SK-N-SH treated with all-trans-retinoic acid at 6 μM for 48 hours (cell line): ENCODE measurements around the gene CRAMP1.

Experiments
- ATAC-seq: fragments of 200-7000 bp; cut with Tn5 transposase; 3 replicates; pipeline ENCODE4 v1.9.1; 2020; ENCODE audit warnings: mild to moderate bottlenecking, moderate library complexity
- ARNTL ChIP-seq: fragments of 450-650 bp; formaldehyde crosslinking; IDR thresholded peaks from 2 replicates; pipeline ENCODE4 v1.5.0; 2020; ENCODE audit warnings: low read depth, mild to moderate bottlenecking, moderate library complexity, borderline replicate concordance
- BACH2 ChIP-seq: fragments of 250-450 bp; sonication (Bioruptor Pico); IDR thresholded peaks from 2 replicates; pipeline ENCODE4 v1.9.0; 2021; ENCODE audit warnings: mild to moderate bottlenecking, borderline replicate concordance
- CSDC2 ChIP-seq: fragments of 250-450 bp; sonication (Bioruptor Pico); IDR thresholded peaks from 2 replicates; pipeline ENCODE4 v1.5.0; 2020; ENCODE audit warnings: mild to moderate bottlenecking, moderate library complexity
- ESRRG ChIP-seq: fragments of 250-450 bp; sonication (Bioruptor Pico); IDR thresholded peaks from 2 replicates; pipeline ENCODE4 v1.6.1; 2021; ENCODE audit warnings: mild to moderate bottlenecking
- GLIS3 ChIP-seq: fragments of 250-450 bp; sonication (Bioruptor Pico); IDR thresholded peaks from 2 replicates; pipeline ENCODE4 v1.5.0; 2020; ENCODE audit warnings: mild to moderate bottlenecking, moderate library complexity
- ISL1 ChIP-seq: fragments of 250-450 bp; sonication (Bioruptor Pico); IDR thresholded peaks from 2 replicates; pipeline ENCODE4 v2.1.2; 2022; ENCODE audit warnings: mild to moderate bottlenecking, moderate library complexity
- OSR1 ChIP-seq: fragments of 250-450 bp; sonication (Bioruptor Pico); IDR thresholded peaks from 2 replicates; pipeline ENCODE4 v1.8.0; 2022; ENCODE audit warnings: moderate library complexity, mild to moderate bottlenecking, inconsistent platforms
- PPARA ChIP-seq: fragments of 250-450 bp; sonication (Bioruptor Pico); IDR thresholded peaks from 2 replicates; pipeline ENCODE4 v1.5.0; 2020; ENCODE audit warnings: mild to moderate bottlenecking, borderline replicate concordance
- RARB ChIP-seq: fragments of 250-450 bp; sonication (Bioruptor Pico); IDR thresholded peaks from 2 replicates; pipeline ENCODE4 v1.8.0; 2021; ENCODE audit warnings: mild to moderate bottlenecking, moderate library complexity
- SNAI2 ChIP-seq: fragments of 250-450 bp; sonication (Bioruptor Pico); IDR thresholded peaks from 2 replicates; pipeline ENCODE4 v1.5.0; 2020; ENCODE audit warnings: mild to moderate bottlenecking, moderate library complexity
- TCF4 ChIP-seq: fragments of 250-450 bp; sonication (Bioruptor Pico); IDR thresholded peaks from 2 replicates; pipeline ENCODE4 v1.8.0; 2021; ENCODE audit warnings: mild to moderate bottlenecking, moderate library complexity, borderline replicate concordance
- ZC3H10 ChIP-seq: fragments of 250-450 bp; sonication (Bioruptor Pico); IDR thresholded peaks from 2 replicates; pipeline ENCODE4 v1.5.1; 2021; ENCODE audit warnings: mild to moderate bottlenecking, moderate library complexity
- ZFP3 ChIP-seq: fragments of 250-450 bp; sonication (Bioruptor Pico); IDR thresholded peaks from 2 replicates; pipeline ENCODE4 v1.5.0; 2020; ENCODE audit warnings: mild to moderate bottlenecking, moderate library complexity
- ZFP30 ChIP-seq: fragments of 450-650 bp; formaldehyde crosslinking; IDR thresholded peaks from 2 replicates; pipeline ENCODE4 v1.5.0; 2022; ENCODE audit warnings: mild to moderate bottlenecking, moderate library complexity
- ZNF565 ChIP-seq: fragments of 450-650 bp; formaldehyde crosslinking; conservative IDR thresholded peaks from 2 replicates; pipeline ENCODE4 v1.5.0; 2020; ENCODE audit warnings: low read depth, mild to moderate bottlenecking, moderate library complexity
- ZNF70 ChIP-seq: fragments of 450-650 bp; formaldehyde crosslinking; IDR thresholded peaks from 2 replicates; pipeline ENCODE4 v1.5.0; 2020; ENCODE audit warnings: mild to moderate bottlenecking, moderate library complexity
- ZNF8 ChIP-seq: fragments of 450-650 bp; formaldehyde crosslinking; IDR thresholded peaks from 2 replicates; pipeline ENCODE4 v1.5.0; 2020; ENCODE audit warnings: mild to moderate bottlenecking, moderate library complexity
- TF ChIP-seq, protein P1 (sequence below): fragments of 250-450 bp; sonication (Bioruptor Pico); IDR thresholded peaks from 2 replicates; pipeline ENCODE4 v1.5.1; 2020; ENCODE audit warnings: low read depth, mild to moderate bottlenecking, moderate library complexity
- TF ChIP-seq, protein P2 (sequence below): fragments of 250-450 bp; sonication (Bioruptor Pico); IDR thresholded peaks from 2 replicates; pipeline ENCODE4 v1.5.0; 2020; ENCODE audit warnings: mild to moderate bottlenecking, moderate library complexity
- TF ChIP-seq, protein P3 (sequence below): fragments of 250-450 bp; sonication (Bioruptor Pico); IDR thresholded peaks from 2 replicates; pipeline ENCODE4 v1.8.0; 2021; ENCODE audit warnings: low read depth, mild to moderate bottlenecking, moderate library complexity, borderline replicate concordance
- TF ChIP-seq, protein P4 (sequence below): fragments of 250-450 bp; sonication (Bioruptor Pico); IDR thresholded peaks from 2 replicates; pipeline ENCODE4 v1.5.1; 2021; ENCODE audit warnings: mild to moderate bottlenecking, moderate library complexity
- TF ChIP-seq, protein P5 (sequence below): fragments of 250-450 bp; sonication (Bioruptor Pico); IDR thresholded peaks from 2 replicates; pipeline ENCODE4 v1.8.0; 2020; ENCODE audit warnings: mild to moderate bottlenecking, moderate library complexity, borderline replicate concordance

CRAMP1 gene

DNA sequence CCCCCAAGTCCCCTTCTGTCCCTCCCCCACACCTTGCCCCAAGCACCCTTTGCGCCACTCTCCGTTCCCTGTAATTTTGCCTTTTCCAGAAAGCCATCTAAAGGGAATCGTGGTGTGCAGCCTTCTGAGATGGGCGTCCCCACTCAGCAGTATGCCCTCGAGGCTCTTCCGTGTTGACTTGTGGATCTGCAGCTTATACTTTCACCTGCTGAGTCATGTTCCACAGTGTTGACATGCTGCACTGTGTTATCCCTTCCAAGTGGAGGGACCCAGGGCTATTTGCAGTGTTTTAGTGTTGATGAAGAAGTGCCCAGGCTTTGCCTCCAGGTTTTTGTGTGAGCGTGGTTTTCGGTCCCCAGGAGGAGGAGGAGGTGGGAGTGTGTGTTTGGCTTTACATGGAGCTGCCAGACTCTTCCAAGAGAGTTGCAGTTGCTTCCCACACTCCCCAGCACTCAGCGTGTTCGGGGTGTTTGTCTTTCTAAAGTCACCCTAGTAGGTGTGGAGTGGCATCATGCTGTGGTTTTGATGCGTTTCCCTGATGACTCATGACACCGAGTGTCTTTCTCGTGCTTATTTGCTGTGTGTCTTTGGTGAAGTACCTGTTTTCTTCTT, 33.9 kb downstream of the CRAMP1 start:
- no peak for ATAC-seq

DNA sequence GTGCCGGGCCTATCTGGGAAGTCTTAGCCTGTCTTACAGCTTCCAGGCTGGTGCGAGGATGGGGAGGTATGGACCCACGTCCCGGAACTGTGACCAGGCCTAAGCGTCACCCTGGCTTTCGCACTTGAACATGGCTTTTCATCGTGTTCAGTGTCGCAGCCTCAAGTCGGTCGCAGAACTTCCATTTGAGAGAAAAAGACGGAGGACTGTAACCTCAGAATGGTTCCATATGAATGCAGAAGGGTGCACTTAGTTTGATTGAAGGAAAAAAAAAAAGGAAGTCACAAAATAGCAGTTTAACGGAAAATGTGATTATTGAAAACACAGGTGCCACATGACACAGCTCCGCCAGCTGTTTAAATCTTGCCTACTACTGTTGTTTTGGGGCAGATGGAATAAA, 35.7 kb downstream of the CRAMP1 start:
- ATAC-seq: no peak
- TF ChIP-seq RARB (CRISPR knock-in tag): no peak
- TF ChIP-seq GLIS3 (CRISPR knock-in tag): no peak
- TF ChIP-seq SNAI2 (CRISPR knock-in tag): no peak
- no peak for TF ChIP-seq ESRRG (CRISPR knock-in tag)
- TF ChIP-seq ZNF565 (CRISPR knock-in tag): no peak
- TF ChIP-seq OSR1 (CRISPR knock-in tag): no peak
- no peak for TF ChIP-seq ZNF70
- no peak for TF ChIP-seq ZNF8 (CRISPR knock-in tag)
- TF ChIP-seq, protein P1, sequence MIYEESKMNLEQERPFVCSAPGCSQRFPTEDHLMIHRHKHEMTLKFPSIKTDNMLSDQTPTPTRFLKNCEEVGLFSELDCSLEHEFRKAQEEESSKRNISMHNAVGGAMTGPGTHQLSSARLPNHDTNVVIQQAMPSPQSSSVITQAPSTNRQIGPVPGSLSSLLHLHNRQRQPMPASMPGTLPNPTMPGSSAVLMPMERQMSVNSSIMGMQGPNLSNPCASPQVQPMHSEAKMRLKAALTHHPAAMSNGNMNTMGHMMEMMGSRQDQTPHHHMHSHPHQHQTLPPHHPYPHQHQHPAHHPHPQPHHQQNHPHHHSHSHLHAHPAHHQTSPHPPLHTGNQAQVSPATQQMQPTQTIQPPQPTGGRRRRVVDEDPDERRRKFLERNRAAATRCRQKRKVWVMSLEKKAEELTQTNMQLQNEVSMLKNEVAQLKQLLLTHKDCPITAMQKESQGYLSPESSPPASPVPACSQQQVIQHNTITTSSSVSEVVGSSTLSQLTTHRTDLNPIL (CRISPR knock-in tag): no peak
- TF ChIP-seq, protein P2, sequence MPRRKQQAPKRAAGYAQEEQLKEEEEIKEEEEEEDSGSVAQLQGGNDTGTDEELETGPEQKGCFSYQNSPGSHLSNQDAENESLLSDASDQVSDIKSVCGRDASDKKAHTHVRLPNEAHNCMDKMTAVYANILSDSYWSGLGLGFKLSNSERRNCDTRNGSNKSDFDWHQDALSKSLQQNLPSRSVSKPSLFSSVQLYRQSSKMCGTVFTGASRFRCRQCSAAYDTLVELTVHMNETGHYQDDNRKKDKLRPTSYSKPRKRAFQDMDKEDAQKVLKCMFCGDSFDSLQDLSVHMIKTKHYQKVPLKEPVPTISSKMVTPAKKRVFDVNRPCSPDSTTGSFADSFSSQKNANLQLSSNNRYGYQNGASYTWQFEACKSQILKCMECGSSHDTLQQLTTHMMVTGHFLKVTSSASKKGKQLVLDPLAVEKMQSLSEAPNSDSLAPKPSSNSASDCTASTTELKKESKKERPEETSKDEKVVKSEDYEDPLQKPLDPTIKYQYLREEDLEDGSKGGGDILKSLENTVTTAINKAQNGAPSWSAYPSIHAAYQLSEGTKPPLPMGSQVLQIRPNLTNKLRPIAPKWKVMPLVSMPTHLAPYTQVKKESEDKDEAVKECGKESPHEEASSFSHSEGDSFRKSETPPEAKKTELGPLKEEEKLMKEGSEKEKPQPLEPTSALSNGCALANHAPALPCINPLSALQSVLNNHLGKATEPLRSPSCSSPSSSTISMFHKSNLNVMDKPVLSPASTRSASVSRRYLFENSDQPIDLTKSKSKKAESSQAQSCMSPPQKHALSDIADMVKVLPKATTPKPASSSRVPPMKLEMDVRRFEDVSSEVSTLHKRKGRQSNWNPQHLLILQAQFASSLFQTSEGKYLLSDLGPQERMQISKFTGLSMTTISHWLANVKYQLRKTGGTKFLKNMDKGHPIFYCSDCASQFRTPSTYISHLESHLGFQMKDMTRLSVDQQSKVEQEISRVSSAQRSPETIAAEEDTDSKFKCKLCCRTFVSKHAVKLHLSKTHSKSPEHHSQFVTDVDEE (CRISPR knock-in tag): no peak
- TF ChIP-seq, protein P3, sequence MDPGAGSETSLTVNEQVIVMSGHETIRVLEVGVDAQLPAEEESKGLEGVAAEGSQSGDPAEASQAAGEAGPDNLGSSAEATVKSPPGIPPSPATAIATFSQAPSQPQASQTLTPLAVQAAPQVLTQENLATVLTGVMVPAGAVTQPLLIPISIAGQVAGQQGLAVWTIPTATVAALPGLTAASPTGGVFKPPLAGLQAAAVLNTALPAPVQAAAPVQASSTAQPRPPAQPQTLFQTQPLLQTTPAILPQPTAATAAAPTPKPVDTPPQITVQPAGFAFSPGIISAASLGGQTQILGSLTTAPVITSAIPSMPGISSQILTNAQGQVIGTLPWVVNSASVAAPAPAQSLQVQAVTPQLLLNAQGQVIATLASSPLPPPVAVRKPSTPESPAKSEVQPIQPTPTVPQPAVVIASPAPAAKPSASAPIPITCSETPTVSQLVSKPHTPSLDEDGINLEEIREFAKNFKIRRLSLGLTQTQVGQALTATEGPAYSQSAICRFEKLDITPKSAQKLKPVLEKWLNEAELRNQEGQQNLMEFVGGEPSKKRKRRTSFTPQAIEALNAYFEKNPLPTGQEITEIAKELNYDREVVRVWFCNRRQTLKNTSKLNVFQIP (CRISPR knock-in tag): no peak
- TF ChIP-seq ZFP30 (CRISPR knock-in tag): no peak
- TF ChIP-seq ZFP3 (CRISPR knock-in tag): no peak
- TF ChIP-seq CSDC2 (CRISPR knock-in tag): no peak
- no peak for TF ChIP-seq ARNTL (CRISPR knock-in tag)
- TF ChIP-seq BACH2 (CRISPR knock-in tag): no peak

More for the DNA sequence above, 33.9 kb downstream of the CRAMP1 start:
- TF ChIP-seq ESRRG (CRISPR knock-in tag) (no peak), ZNF70 (no peak), ZFP3 (CRISPR knock-in tag) (no peak), ARNTL (CRISPR knock-in tag) (no peak), SNAI2 (CRISPR knock-in tag) (no peak), RARB (CRISPR knock-in tag) (no peak), GLIS3 (CRISPR knock-in tag) (no peak), ISL1 (CRISPR knock-in tag) (no peak)
- TF ChIP-seq, protein P4, sequence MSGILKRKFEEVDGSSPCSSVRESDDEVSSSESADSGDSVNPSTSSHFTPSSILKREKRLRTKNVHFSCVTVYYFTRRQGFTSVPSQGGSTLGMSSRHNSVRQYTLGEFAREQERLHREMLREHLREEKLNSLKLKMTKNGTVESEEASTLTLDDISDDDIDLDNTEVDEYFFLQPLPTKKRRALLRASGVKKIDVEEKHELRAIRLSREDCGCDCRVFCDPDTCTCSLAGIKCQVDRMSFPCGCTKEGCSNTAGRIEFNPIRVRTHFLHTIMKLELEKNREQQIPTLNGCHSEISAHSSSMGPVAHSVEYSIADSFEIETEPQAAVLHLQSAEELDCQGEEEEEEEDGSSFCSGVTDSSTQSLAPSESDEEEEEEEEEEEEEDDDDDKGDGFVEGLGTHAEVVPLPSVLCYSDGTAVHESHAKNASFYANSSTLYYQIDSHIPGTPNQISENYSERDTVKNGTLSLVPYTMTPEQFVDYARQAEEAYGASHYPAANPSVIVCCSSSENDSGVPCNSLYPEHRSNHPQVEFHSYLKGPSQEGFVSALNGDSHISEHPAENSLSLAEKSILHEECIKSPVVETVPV (CRISPR knock-in tag): no peak
- TF ChIP-seq, protein P3 (CRISPR knock-in tag): no peak

DNA sequence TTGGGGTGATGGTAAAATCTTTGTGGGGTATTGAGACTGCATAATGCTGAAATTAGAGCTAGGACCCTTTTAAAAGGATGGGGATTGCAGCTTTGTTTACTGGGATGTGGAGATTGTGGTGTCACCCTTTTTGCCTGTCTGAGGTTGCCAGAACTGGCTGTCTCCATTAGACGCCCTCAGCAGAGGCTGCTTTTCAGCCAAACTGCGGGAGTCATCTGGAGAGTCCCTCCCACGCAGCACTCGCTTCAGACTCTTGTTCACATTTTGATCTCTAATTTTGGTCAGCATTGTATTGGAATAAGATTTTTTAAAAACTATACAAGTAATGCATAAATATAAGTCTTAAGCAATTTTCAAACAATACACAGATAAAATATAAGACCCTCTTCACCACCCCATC, 38.0 kb downstream of the CRAMP1 start:
- ATAC-seq: no peak
- no peak for TF ChIP-seq ZNF565 (CRISPR knock-in tag)
- TF ChIP-seq ZC3H10: no peak
- TF ChIP-seq, protein P3 (CRISPR knock-in tag): no peak
- TF ChIP-seq ZNF8 (CRISPR knock-in tag): no peak
- TF ChIP-seq PPARA (CRISPR knock-in tag): no peak
- TF ChIP-seq TCF4 (CRISPR knock-in tag): no peak
- no peak for TF ChIP-seq ISL1 (CRISPR knock-in tag)
- TF ChIP-seq SNAI2 (CRISPR knock-in tag): no peak
- TF ChIP-seq, protein P4 (CRISPR knock-in tag): no peak
- TF ChIP-seq, protein P5, sequence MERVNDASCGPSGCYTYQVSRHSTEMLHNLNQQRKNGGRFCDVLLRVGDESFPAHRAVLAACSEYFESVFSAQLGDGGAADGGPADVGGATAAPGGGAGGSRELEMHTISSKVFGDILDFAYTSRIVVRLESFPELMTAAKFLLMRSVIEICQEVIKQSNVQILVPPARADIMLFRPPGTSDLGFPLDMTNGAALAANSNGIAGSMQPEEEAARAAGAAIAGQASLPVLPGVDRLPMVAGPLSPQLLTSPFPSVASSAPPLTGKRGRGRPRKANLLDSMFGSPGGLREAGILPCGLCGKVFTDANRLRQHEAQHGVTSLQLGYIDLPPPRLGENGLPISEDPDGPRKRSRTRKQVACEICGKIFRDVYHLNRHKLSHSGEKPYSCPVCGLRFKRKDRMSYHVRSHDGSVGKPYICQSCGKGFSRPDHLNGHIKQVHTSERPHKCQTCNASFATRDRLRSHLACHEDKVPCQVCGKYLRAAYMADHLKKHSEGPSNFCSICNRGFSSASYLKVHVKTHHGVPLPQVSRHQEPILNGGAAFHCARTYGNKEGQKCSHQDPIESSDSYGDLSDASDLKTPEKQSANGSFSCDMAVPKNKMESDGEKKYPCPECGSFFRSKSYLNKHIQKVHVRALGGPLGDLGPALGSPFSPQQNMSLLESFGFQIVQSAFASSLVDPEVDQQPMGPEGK: no peak
- TF ChIP-seq ESRRG (CRISPR knock-in tag): no peak
- no peak for TF ChIP-seq ZFP3 (CRISPR knock-in tag)
- no peak for TF ChIP-seq GLIS3 (CRISPR knock-in tag)
- TF ChIP-seq RARB (CRISPR knock-in tag): no peak
